ENCODE data around the gene ST8SIA2.

Gene ST8SIA2

GRCh38 chr15:92393071-92393979, at the start of gene ST8SIA2:
TSS of gene ST8SIA2 (plus strand) at chr15:92393881. CDS start at chr15:92394065, 184 bp downstream.
- DNase-seq, result no peak

GRCh38 chr15:92343924-92344643, 49.6 kb upstream of the ST8SIA2 start:
- DNase-seq, result no peak

GRCh38 chr15:92346063-92346462, 47.6 kb upstream of the ST8SIA2 start:
- DNase-seq, result no peak

GRCh38 chr15:92355307-92355706, 38.4 kb upstream of the ST8SIA2 start:
- no peak for DNase-seq

- no peak for DNase-seq
Observed at GRCh38 chr15:92361321-92362000, 32.2 kb upstream of the ST8SIA2 start.

GRCh38 chr15:92362001-92362350, 31.7 kb upstream of the ST8SIA2 start:
- no peak for DNase-seq

- no peak for DNase-seq
Observed at GRCh38 chr15:92365084-92365483, 28.6 kb upstream of the ST8SIA2 start.

GRCh38 chr15:92365906-92366305, 27.8 kb upstream of the ST8SIA2 start:
- no peak for DNase-seq

GRCh38 chr15:92366381-92366780, 27.3 kb upstream of the ST8SIA2 start:
- no peak for DNase-seq

GRCh38 chr15:92375057-92375456, 18.6 kb upstream of the ST8SIA2 start:
- no peak for DNase-seq

GRCh38 chr15:92376109-92376508, 17.6 kb upstream of the ST8SIA2 start:
- no peak for DNase-seq

- no peak for DNase-seq
Observed at GRCh38 chr15:92377083-92377789, 16.4 kb upstream of the ST8SIA2 start.

- no peak for DNase-seq
Observed at GRCh38 chr15:92383519-92384324, 10.0 kb upstream of the ST8SIA2 start.

- no peak for DNase-seq
Observed at GRCh38 chr15:92384381-92384780, 9.3 kb upstream of the ST8SIA2 start.

GRCh38 chr15:92385096-92385495, 8.6 kb upstream of the ST8SIA2 start:
- DNase-seq, result no peak

GRCh38 chr15:92391640-92392039, 2.0 kb upstream of the ST8SIA2 start:
- no peak for DNase-seq

GRCh38 chr15:92392462-92392861, 1.2 kb upstream of the ST8SIA2 start:
- DNase-seq, result no peak

- no peak for DNase-seq
Observed at GRCh38 chr15:92393980-92394308, 263 bp downstream of the ST8SIA2 start.

- no peak for DNase-seq
Observed at GRCh38 chr15:92394309-92395097, 822 bp downstream of the ST8SIA2 start.

- no peak for DNase-seq
Observed at GRCh38 chr15:92395098-92395635, 1.5 kb downstream of the ST8SIA2 start.
